IMR-90 (cell line): ENCODE measurements around the gene DIP2C. TPM values are rescaled to one million over a fixed set of nuclear protein-coding genes. Genes with fewer than 3 reads are reported as not detected.
A peak's percentile ranks its signal among the peaks of the same experiment; 100 is the strongest.

Source experiments
- ATAC-seq: fragments of 200-7000 bp; cut with Tn5 transposase; 2 replicates; pipeline ENCODE4 v1.9.1; 2020; ENCODE audit warnings: low read depth, mild to moderate bottlenecking, moderate library complexity
- BruUV-seq: library from RNA; stranded (reverse); fragments of 400-500 nt; replicated peaks from 2 replicates; lab custom pipeline; 2021; lab: Mats Ljungman, UMichigan
- CTCF ChIA-PET: fragments of 300-600 bp; formaldehyde crosslinking; extraction: SDS; loops from one replicate; lab custom pipeline; 2021; ENCODE audit warnings: antibody characterized with exemption; lab: Yijun Ruan, JAX
- POLR2A ChIA-PET: fragments of 300-600 bp; sonication (Branson Sonifier 250); formaldehyde crosslinking; loops from one replicate; lab custom pipeline; 2022; ENCODE audit warnings: antibody characterized with exemption; ENCODE audit not compliant: unreplicated experiment; lab: Charles Lee
- DNase-seq: peaks from one replicate; pipeline ENCODE4 v3.0.0; 2013
- H2AFZ ChIP-seq: replicated peaks from 2 replicates; pipeline ENCODE3; 2013; ENCODE audit warnings: low read length, mild to moderate bottlenecking; ENCODE audit not compliant: poor library complexity
- H2AK5ac ChIP-seq: 2 replicates; pipeline ENCODE4 v1.6.1; 2013; ENCODE audit warnings: low read depth, low read length, inconsistent platforms
- H2AK9ac ChIP-seq: replicated peaks from 2 replicates; pipeline ENCODE3; 2013; ENCODE audit warnings: mild to moderate bottlenecking, low read depth, low read length, moderate library complexity; ENCODE audit not compliant: poor library complexity
- H2BK120ac ChIP-seq: 2 replicates; pipeline ENCODE4 v1.6.1; 2013; ENCODE audit warnings: low read depth, low read length, inconsistent platforms
- H2BK15ac ChIP-seq: 3 replicates; pipeline ENCODE4 v1.6.1; 2013; ENCODE audit warnings: low read depth, low read length, inconsistent platforms
- H2BK20ac ChIP-seq: 2 replicates; pipeline ENCODE4 v1.6.1; 2013; ENCODE audit warnings: low read depth, mild to moderate bottlenecking, inconsistent platforms, low read length, moderate library complexity
- H2BK5ac ChIP-seq: 2 replicates; pipeline ENCODE4 v1.6.1; 2013; ENCODE audit warnings: mild to moderate bottlenecking, low read depth, low read length, inconsistent platforms; ENCODE audit not compliant: poor library complexity, severe bottlenecking
- H3K14ac ChIP-seq: replicated peaks from 2 replicates; pipeline ENCODE4 v1.6.1; 2013; ENCODE audit warnings: low read depth, low read length, inconsistent platforms
- H3K18ac ChIP-seq: 2 replicates; pipeline ENCODE4 v1.6.1; 2013; ENCODE audit warnings: low read depth, low read length, control low read depth
- H3K23ac ChIP-seq: 2 replicates; pipeline ENCODE4 v1.6.1; 2013; ENCODE audit warnings: low read depth, low read length, inconsistent platforms
- H3K27ac ChIP-seq: 2 replicates; pipeline ENCODE4 v1.5.1; 2013; ENCODE audit warnings: mild to moderate bottlenecking, control low read depth, low read length; ENCODE audit not compliant: insufficient read depth
- H3K27me3 ChIP-seq: 2 replicates; pipeline ENCODE4 v1.6.1; 2013; ENCODE audit warnings: low read length; ENCODE audit not compliant: control insufficient read depth, insufficient read depth
- H3K36me3 ChIP-seq: 2 replicates; pipeline ENCODE4 v1.6.1; 2013; ENCODE audit warnings: low read length, mixed read lengths; ENCODE audit not compliant: control insufficient read depth, insufficient read depth
- H3K4ac ChIP-seq: 2 replicates; pipeline ENCODE4 v1.6.1; 2013; ENCODE audit warnings: low read depth, low read length, inconsistent platforms
- H3K4me1 ChIP-seq: 2 replicates; pipeline ENCODE4 v1.6.1; 2013; ENCODE audit warnings: low read length, mixed read lengths; ENCODE audit not compliant: control insufficient read depth, insufficient read depth
- H3K4me2 ChIP-seq: 2 replicates; pipeline ENCODE4 v1.6.1; 2013; ENCODE audit warnings: low read depth, mild to moderate bottlenecking, control low read depth, low read length, moderate library complexity
- H3K4me3 ChIP-seq: 2 replicates; pipeline ENCODE4 v1.5.1; 2013; ENCODE audit warnings: low read depth, mild to moderate bottlenecking, control low read depth, low read length, moderate library complexity; ENCODE audit not compliant: insufficient read depth
- H3K56ac ChIP-seq: 2 replicates; pipeline ENCODE4 v1.6.1; 2013; ENCODE audit warnings: low read length, inconsistent platforms; ENCODE audit not compliant: insufficient read depth; ENCODE audit errors: extremely low read depth
- H3K79me1 ChIP-seq, 2 experiments: 2 replicates each; pipeline ENCODE4 v1.6.1; 2013; ENCODE audit warnings: low read length in 2 of 2, inconsistent platforms in 1 of 2, low read depth in 1 of 2
- H3K9ac ChIP-seq: 2 replicates; pipeline ENCODE4 v1.6.1; 2013; ENCODE audit warnings: low read depth, low read length, control low read depth
- H3K9me1 ChIP-seq: 2 replicates; pipeline ENCODE4 v1.6.1; 2013; ENCODE audit warnings: low read length, inconsistent platforms; ENCODE audit not compliant: insufficient read depth
- H3K9me3 ChIP-seq: 2 replicates; pipeline ENCODE4 v1.6.1; 2013; ENCODE audit warnings: low read length; ENCODE audit not compliant: control insufficient read depth, insufficient read depth
- H4K20me1 ChIP-seq: 2 replicates; pipeline ENCODE4 v1.6.1; 2013; ENCODE audit warnings: low read length, inconsistent platforms; ENCODE audit not compliant: insufficient read depth
- H4K5ac ChIP-seq: 2 replicates; pipeline ENCODE4 v1.6.1; 2013; ENCODE audit warnings: mild to moderate bottlenecking, low read depth, low read length, control low read depth
- H4K8ac ChIP-seq, 2 experiments: 2 replicates each; pipeline ENCODE4 v1.6.1; 2013; ENCODE audit warnings: low read depth in 2 of 2, low read length in 2 of 2, control low read depth in 1 of 2, inconsistent platforms in 1 of 2
- H4K91ac ChIP-seq: 2 replicates; pipeline ENCODE4 v1.6.1; 2013; ENCODE audit warnings: low read depth, low read length, inconsistent platforms; ENCODE audit not compliant: insufficient read depth
- NFE2L2 ChIP-seq: fragments of 150-350 bp; IDR thresholded peaks from 2 replicates; pipeline ENCODE4 v1.6.1; 2016; ENCODE audit warnings: low read depth, mild to moderate bottlenecking, low read length
- WGBS, 2 experiments: methylation state at CpG; one replicate each; pipeline versions ENCODE4 v1.1.5 to v1.1.7; 2013; ENCODE audit warnings: missing lambda C conversion rate in 2 of 2; ENCODE audit not compliant: insufficient read length in 1 of 2; ENCODE audit errors: extremely low coverage in 2 of 2; 5-methylcytosine and 5-hydroxymethylcytosine counted together
- dilution Hi-C: fragments of 300-500 bp; cut with HindIII; formaldehyde crosslinking; loops from one replicate; pipeline ENCODE4 v1.14.3; 2018; ENCODE audit warnings: low sequenced_read_pairs; ENCODE audit not compliant: unreplicated experiment
- in situ Hi-C: fragments of 300-500 bp; cut with MboI; formaldehyde crosslinking; loops from 3 replicates; pipeline ENCODE4 v1.14.3; 2019; ENCODE audit warnings: low sequenced_read_pairs, inconsistent platforms, mixed read lengths
- intact Hi-C: fragments of 100-400 bp; cut with micrococcal nuclease; formaldehyde crosslinking; loops from 2 replicates; pipeline ENCODE4 v1.10.0; 2022
- polyA plus RNA-seq, 3 experiments: library from polyadenylated mRNA; depleted of rRNA; stranded (reverse); fragments of >200 nt; gene quantifications; 2 replicates each; pipeline ENCODE4 v1.2.3, GENCODE V29; 2012; ENCODE audit warnings: low replicate concordance in 1 of 3
- total RNA-seq: library from RNA; depleted of rRNA; stranded (reverse); fragments of >200 nt; gene quantifications from 2 replicates; pipeline ENCODE4 v1.2.3, GENCODE V29; 2012

Gene DIP2C
- total and polyA plus RNA-seq, 2 of the 4 experiments (the other 2 are of a cell fraction) = 8.6 to 17.3 TPM

- BruUV-seq = no TSS peak
- intact Hi-C loops = loop anchor here (2.0 to 5.0 kb wide), 3 partner anchors 70 to 477 kb away; partner anchors contain the start of gene GTPBP4
- no peak overlapping the region for H3K9ac ChIP-seq
These were observed 179.0 kb downstream of the DIP2C start for GRCh38 chr10:510415-510881.

More at GRCh38 chr10:510415-510881, 179.0 kb downstream of the DIP2C start:
- no peak overlapping the region for H4K5ac ChIP-seq
- 84% methylated on average over 17 of the region's 17 CpGs; no CpG with 5 or more reads in 1 of the 2 experiments for WGBS, 2 experiments
- peaks cover 72% of the 10 kb centered on the region for H4K20me1 ChIP-seq
- dilution Hi-C loops = no loop called here
- H3K36me3 ChIP-seq = peaks cover 13% of the 10 kb centered on the region
- H2AK5ac ChIP-seq = peak overlapping the region; percentile 47; the same call in 1 of the 2 replicates
- in situ Hi-C loops = loop anchor here (25.0 kb wide), 1 partner anchor 177 kb away; the partner anchor contains the start of gene DIP2C
- H3K23ac ChIP-seq = no peak overlapping the region
- ChIA-PET POLR2A (no interaction called here), CTCF (interaction anchor here (1.3 to 1.8 kb wide), 2 partner anchors 8 to 193 kb away, joined by 4 to 6 read pairs; no protein-coding TSS in a partner anchor)
- no peak overlapping the region for H2AK9ac ChIP-seq
- peak overlapping the region in 1 of 2 experiments; percentile 65; a peak in 1 of 4 replicates for H4K8ac ChIP-seq
- H4K91ac ChIP-seq = no peak overlapping the region
- no peak overlapping the region for H3K56ac ChIP-seq
- H3K9me1 ChIP-seq = peaks cover 26% of the 10 kb centered on the region
- DNase-seq (peak; percentile 16), ATAC-seq (no peak)
- no peak for TF ChIP-seq NFE2L2
- H3K18ac ChIP-seq = no peak overlapping the region
- H3K4ac ChIP-seq = no peak overlapping the region
- H3K4me3 ChIP-seq = no peak overlapping the region
- H2BK120ac ChIP-seq = no peak overlapping the region
- peaks cover 3% of the 10 kb centered on the region for H3K4me1 ChIP-seq
- no peak overlapping the region for H2BK5ac ChIP-seq
- no peak overlapping the region for H3K4me2 ChIP-seq
- no peak overlapping the region for H3K14ac ChIP-seq
- H3K79me1 ChIP-seq = peaks cover 38 to 97% of the 10 kb centered on the region in 2 experiments
- H2AFZ ChIP-seq = no peak overlapping the region
- H2BK15ac ChIP-seq = no peak overlapping the region
- no peak overlapping the region for H2BK20ac ChIP-seq
- no peak overlapping the region for H3K27ac ChIP-seq
- no peaks in the 10 kb centered on the region for H3K27me3 ChIP-seq
- H3K9me3 ChIP-seq = no peaks in the 10 kb centered on the region
